ENCODE results near the gene DMTF1.
"Not testable (repeated sequence)": the region's sequence is repeated elsewhere in the genome, so short reads cannot be mapped to it uniquely, and the experiment has no call there.

Gene DMTF1, protein sequence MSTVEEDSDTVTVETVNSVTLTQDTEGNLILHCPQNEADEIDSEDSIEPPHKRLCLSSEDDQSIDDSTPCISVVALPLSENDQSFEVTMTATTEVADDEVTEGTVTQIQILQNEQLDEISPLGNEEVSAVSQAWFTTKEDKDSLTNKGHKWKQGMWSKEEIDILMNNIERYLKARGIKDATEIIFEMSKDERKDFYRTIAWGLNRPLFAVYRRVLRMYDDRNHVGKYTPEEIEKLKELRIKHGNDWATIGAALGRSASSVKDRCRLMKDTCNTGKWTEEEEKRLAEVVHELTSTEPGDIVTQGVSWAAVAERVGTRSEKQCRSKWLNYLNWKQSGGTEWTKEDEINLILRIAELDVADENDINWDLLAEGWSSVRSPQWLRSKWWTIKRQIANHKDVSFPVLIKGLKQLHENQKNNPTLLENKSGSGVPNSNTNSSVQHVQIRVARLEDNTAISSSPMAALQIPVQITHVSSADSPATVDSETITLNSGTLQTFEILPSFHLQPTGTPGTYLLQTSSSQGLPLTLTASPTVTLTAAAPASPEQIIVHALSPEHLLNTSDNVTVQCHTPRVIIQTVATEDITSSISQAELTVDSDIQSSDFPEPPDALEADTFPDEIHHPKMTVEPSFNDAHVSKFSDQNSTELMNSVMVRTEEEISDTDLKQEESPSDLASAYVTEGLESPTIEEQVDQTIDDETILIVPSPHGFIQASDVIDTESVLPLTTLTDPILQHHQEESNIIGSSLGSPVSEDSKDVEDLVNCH

DNA sequence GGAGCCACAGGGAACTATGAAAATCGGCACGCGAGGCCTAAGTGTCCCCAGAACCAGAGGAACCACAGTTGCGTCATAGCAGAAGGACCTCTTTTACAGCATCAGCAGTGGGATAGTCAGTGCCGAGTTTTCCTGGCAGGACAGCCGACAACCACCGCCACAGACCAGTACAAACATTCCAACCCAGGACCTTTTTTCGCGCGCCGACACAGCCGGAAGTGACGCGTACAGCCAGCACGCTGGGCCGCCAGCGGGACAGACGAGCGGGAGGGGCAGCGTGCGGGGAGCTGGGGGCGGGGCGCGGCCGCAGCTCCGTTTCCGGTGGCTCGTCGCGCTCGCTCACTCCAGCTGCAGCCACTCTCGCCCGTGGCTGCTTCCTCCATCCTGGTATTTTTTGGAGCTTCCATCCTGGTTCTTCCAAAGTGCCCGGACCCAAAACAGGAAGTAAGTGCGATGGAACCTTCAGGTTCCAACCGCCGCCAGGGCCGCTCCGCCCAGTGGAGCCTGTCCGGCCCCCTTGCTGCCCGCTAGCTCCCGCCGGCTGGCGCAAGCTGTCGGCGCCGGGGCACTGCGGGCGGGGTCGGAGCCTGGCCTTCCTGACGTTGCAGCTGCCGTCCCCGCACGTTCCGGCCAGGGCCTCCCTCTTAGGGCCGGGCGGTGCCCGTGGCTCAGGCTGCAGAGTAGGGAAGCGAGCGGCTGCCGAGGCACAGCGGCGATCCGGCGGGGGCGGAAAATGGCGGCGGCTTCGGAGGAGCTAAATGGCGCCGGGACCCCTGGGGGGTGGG, at the start of gene DMTF1:
TSS of gene DMTF1 (plus strand) at position 342 of the 785 bp plus-strand sequence. CDS start 12,489 bp downstream, outside the sequence.
- peak; percentile 93 for DNase-seq

GRCh38 chr7:87105401-87105800, 46.9 kb upstream of the DMTF1 start:
- DNase-seq: no peak

- no peak for DNase-seq
Observed at GRCh38 chr7:87106974-87107612, 45.2 kb upstream of the DMTF1 start.

GRCh38 chr7:87107949-87108776, 44.1 kb upstream of the DMTF1 start:
- no peak for DNase-seq

GRCh38 chr7:87110778-87111177, 41.5 kb upstream of the DMTF1 start:
- no peak for DNase-seq

DNA sequence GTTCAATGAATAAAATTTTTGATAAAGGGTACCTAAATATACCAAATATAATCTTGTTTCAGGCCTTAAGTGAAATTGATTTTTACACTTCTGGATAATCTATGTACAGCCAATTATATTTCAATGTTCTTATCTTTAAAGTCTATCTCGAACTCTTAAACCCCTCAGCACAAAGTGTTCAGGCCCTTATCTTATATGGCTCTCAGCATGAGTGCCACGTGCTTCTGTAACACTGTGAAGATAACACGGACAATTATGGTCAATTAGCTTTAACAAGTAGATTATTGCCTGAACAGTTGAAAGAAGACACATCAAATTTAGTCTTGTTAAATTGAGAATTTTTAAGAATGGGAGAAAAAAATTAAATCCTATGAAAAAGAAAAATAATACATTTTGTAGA, 40.4 kb upstream of the DMTF1 start:
- no peak for DNase-seq

- no peak for DNase-seq
Observed at GRCh38 chr7:87113077-87113476, 39.2 kb upstream of the DMTF1 start.

- DNase-seq: not testable (repeated sequence)
Observed at GRCh38 chr7:87113904-87114303, 38.3 kb upstream of the DMTF1 start.

GRCh38 chr7:87115772-87116171, 36.5 kb upstream of the DMTF1 start:
- DNase-seq: not testable (repeated sequence)

DNA sequence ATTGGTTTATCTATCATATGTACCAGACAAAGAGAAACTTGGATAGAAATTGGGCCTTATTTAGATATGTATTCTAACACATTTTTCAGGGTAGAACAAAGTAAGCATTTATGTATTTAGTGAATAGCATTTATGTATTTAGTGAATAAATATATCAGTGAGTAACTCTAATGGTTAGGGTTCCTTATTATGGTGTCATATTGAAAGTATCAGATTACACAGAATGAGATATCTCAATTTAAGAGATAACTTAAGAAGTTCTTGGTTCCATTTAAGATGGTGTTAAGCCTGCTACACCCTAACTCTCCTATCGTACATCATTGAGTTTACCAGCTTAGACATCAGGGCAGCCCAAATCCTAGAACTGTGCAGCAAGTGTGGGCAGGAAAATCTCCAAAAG, 35.9 kb upstream of the DMTF1 start:
- DNase-seq: no peak

DNA sequence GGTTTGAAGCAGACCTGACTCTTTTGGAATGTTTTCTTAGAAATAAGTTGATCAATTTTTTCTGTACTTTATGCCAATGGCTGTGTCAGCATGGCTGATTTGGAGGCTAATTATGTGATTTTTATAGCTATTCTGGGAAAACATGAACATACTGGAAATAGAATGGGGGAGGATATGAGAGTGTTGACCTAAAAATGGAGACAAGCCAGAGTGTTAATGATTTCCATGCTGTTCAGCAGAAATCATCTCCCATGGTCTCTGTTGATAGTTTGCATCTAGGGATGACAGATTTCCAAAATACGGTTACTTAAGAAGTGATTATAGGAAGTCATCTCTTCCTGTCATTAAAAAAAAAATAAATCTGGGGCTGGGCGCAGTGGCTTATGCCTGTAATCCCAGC, 32.7 kb upstream of the DMTF1 start:
- no peak for DNase-seq

- no peak for DNase-seq
Observed at GRCh38 chr7:87123105-87123504, 29.1 kb upstream of the DMTF1 start.

- no peak for DNase-seq
Observed at GRCh38 chr7:87127019-87127418, 25.2 kb upstream of the DMTF1 start.

DNA sequence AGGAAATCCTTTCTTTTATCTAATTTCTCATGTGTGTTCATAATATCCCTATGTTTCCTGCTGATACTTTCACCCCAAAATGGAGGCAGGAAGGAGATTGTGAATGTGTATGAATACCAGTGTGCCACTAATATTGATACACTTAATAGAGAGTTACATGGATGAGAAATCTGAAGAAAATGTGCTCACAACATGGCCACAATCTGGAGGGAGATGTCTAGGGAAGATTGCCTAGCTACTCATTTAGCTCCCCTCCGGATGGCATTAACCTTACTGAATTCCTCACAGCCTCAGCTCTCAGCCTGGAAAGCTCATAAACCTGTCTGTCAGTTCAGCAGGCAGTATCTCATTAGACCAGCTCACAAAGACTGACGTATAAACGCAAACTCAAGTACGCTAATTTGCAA, 23.4 kb upstream of the DMTF1 start:
- no peak for DNase-seq

- no peak for DNase-seq
Observed at GRCh38 chr7:87129332-87129731, 22.9 kb upstream of the DMTF1 start.

DNA sequence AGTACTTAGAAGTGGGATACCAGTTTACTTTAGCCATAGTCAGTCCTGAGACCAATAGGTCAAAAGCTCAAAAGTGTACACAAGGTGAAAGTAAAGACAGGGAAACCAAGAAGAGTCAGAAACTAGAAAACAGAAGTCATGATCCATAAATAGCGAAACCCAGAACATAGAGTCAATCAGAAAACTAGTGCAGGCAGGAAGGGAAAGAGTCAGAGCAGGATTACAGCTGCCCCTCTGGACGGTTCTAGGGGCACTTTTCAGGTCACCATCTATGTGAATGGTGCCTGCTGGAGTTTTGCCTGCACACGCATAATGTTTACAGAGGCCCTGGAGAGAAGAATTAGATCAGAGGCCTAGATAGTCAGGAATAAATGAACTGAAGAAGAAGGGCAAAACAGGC, 22.4 kb upstream of the DMTF1 start:
- no peak for DNase-seq

GRCh38 chr7:87131771-87132170, 20.5 kb upstream of the DMTF1 start:
- DNase-seq: no peak

- no peak for DNase-seq
Observed at GRCh38 chr7:87137271-87137670, 15.0 kb upstream of the DMTF1 start.

DNA sequence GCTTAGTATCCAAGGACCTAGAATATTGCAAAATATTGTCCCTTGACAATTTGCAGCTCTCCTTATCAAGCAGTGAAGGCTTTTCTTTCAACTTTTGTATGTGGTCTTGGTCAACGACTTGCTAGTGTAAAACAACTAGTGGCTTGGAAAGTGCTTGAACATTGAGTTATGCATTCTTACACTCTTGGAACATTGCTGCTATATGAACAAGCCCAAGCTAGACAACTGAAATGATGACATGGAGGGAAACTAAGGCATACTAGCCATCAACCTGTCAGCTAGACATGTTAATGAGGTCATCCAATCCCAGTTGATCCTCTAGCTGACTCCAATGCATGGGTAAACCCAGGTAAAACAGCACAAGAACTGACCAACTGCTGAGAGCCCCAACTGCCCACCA, 12.7 kb upstream of the DMTF1 start:
- DNase-seq: no peak

DNA sequence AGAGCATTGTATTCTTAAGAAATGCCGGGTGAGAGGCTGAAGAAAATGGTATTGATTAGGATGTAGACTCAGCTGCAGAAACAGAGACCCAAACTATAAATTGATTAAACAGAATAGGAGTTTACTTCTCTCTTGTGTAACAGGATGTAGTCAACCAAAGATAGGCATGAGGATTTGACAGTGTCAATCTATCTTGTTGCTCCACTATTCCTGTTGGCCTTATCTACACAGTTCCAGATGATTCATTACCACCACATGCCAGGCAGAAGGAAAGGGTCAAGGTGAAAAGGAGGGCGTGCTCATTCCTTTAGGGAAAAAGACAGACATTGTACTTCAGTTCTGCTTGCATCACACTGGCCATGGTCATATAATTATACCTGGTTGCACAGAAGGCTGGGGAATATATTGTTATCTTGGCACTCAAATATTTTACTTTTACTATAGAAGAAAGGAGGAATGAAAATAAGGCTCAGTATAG, 11.9 kb upstream of the DMTF1 start:
- DNase-seq: no peak

DNA sequence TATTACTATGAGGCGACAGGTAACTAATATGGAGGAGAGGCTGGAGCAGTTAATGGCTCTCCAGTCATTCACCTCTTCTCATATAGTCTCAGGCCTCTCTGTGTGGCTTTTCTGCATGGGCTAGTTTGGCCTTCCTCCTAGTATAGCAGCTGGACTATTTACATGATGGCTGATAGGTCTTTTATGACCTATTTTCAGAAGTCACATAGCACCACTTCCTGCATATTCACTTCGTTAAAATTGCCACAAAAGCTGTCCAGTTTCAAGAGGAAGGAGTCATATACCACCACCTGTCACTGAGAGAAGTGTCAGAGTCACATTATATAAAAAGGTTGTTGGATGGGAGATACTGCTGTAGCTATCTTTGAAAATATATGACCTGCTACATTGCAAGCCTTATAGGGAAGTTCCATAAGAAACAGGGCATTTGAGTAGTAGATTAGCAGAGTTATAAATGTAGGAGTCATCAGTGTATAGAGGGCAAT, 8.0 kb upstream of the DMTF1 start:
- DNase-seq: no peak

Data from activated CD8-positive, alpha-beta memory T cell treated with anti-CD3 and anti-CD28 coated beads for 24 hours (primary cell).